ENCODE data around the gene ZNF841. TPM values are rescaled to one million over a fixed set of nuclear protein-coding genes. Genes with fewer than 3 reads are reported as not detected.

The ZNF841 gene
- total RNA-seq, result 14.3 and 16.4 TPM in 2 replicates
- long read RNA-seq, partial matches to known transcripts, result 0 of 1 reads
- long read RNA-seq, other reads (novel, unspliced or antisense), result 1 of 1 reads

- H3K4me3 Mint-ChIP-seq, result peak within 1 kb of the TSS; percentile 92
- H3K36me3 Mint-ChIP-seq (ENCODE audit: low read depth), result peaks cover 57% of the 10 kb centered on the region
- H3K9me3 Mint-ChIP-seq, result peaks cover 20% of the 10 kb centered on the region
- peak within 1 kb of the TSS; percentile 39 for H3K27ac Mint-ChIP-seq (ENCODE audit: unreplicated experiment)
- H3K4me1 Mint-ChIP-seq, result peaks cover 15% of the 10 kb centered on the region
- no peak for TF ChIP-seq CTCF (conservative IDR thresholded peaks at IDR 0.05)
- H3K27me3 Mint-ChIP-seq (ENCODE audit: low read depth), result peaks cover 9% of the 10 kb centered on the region
- peak; percentile 77 for DNase-seq (ENCODE audit: low read depth, low spot score)
These were observed at the start of gene ZNF841 for GRCh38 chr19:52095172-52096014. Gene ZNF841 (minus strand): TSS chr19:52095765. CDS start chr19:52084801, 10,964 bp downstream.

- Mint-ChIP-seq H3K9me3 (peaks cover 16% of the 10 kb centered on the region), H3K4me3 (peak overlapping the region; percentile 47), H3K4me1 (peaks cover 22% of the 10 kb centered on the region), H3K27ac (ENCODE audit: unreplicated experiment) (no peak overlapping the region), H3K36me3 (ENCODE audit: low read depth) (peaks cover 35% of the 10 kb centered on the region), H3K27me3 (ENCODE audit: low read depth) (no peaks in the 10 kb centered on the region)
- DNase-seq (ENCODE audit: low read depth, low spot score), result no peak
- no peak for TF ChIP-seq CTCF (conservative IDR thresholded peaks at IDR 0.05)
These were observed 46.5 kb upstream of the ZNF841 start for GRCh38 chr19:52142001-52142595.

GRCh38 chr19:52141203-52141602, 45.6 kb upstream of the ZNF841 start:
- Mint-ChIP-seq H3K27ac (ENCODE audit: unreplicated experiment) (no peak overlapping the region), H3K4me1 (peaks cover 22% of the 10 kb centered on the region), H3K36me3 (ENCODE audit: low read depth) (peaks cover 41% of the 10 kb centered on the region), H3K27me3 (ENCODE audit: low read depth) (no peaks in the 10 kb centered on the region), H3K9me3 (peaks cover 18% of the 10 kb centered on the region), H3K4me3 (peak overlapping the region; percentile 47)
- no peak for DNase-seq (ENCODE audit: low read depth, low spot score)
- TF ChIP-seq CTCF (conservative IDR thresholded peaks at IDR 0.05), result no peak

- H3K4me1 Mint-ChIP-seq, result peaks cover 22% of the 10 kb centered on the region
- no peaks in the 10 kb centered on the region for H3K27me3 Mint-ChIP-seq (ENCODE audit: low read depth)
- H3K9me3 Mint-ChIP-seq, result peaks cover 22% of the 10 kb centered on the region
- H3K4me3 Mint-ChIP-seq, result peak overlapping the region; percentile 98
- no peak for DNase-seq (ENCODE audit: low read depth, low spot score)
- peaks cover 48% of the 10 kb centered on the region for H3K36me3 Mint-ChIP-seq (ENCODE audit: low read depth)
- no peak overlapping the region for H3K27ac Mint-ChIP-seq (ENCODE audit: unreplicated experiment)
- TF ChIP-seq CTCF (conservative IDR thresholded peaks at IDR 0.05), result no peak
These were observed 44.6 kb upstream of the ZNF841 start for GRCh38 chr19:52140032-52140710.

GRCh38 chr19:52139252-52140031, 43.9 kb upstream of the ZNF841 start, which contains the start of gene ZNF616:
Gene ZNF616 (minus strand): TSS chr19:52139938. CDS start chr19:52130512, 9,426 bp downstream.
- Mint-ChIP-seq H3K4me1 (peaks cover 22% of the 10 kb centered on the region), H3K27me3 (ENCODE audit: low read depth) (no peaks in the 10 kb centered on the region), H3K27ac (ENCODE audit: unreplicated experiment) (peak within 1 kb of the TSS; percentile 99), H3K4me3 (peak within 1 kb of the TSS; percentile 98), H3K36me3 (ENCODE audit: low read depth) (peaks cover 55% of the 10 kb centered on the region), H3K9me3 (peaks cover 27% of the 10 kb centered on the region)
- peak; percentile 81 for TF ChIP-seq CTCF (conservative IDR thresholded peaks at IDR 0.05)
- peak; percentile 97 for DNase-seq (ENCODE audit: low read depth, low spot score)

All from neural crest cell (in vitro differentiated cells).